Activated T-cell treated with anti-CD3 and anti-CD28 coated beads for 48 hours (primary cell): Measurements from ENCODE around the gene FUT8.
"Not testable (repeated sequence)": the region's sequence is repeated elsewhere in the genome, so short reads cannot be mapped to it uniquely, and the experiment has no call there.

ENCODE experiments used
- DNase-seq: peaks from one replicate; pipeline ENCODE4 v3.0.0-alpha.2; 2020; ENCODE audit warnings: low read depth

The FUT8 gene

DNA sequence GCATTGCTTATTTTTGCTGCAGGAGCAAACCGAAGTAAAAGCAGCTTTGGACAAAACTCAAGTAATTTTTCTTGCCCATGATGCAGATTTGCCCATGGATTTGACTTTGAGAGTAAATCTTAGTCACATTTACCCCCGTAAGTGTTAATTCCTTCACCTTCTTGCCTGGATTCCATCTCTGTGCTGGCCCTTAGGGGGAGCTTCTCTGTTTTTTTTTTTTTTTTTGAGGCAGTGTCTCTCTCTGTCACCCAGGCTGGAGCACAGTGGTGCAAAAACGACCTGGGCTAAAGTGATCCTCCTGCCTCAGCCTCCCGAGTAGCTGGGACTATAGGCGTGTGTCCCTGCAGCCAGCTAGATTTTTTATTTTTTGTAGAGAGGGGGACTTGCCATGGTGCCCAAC lies 210.2 kb downstream of the FUT8 start:
- DNase-seq: no peak

DNA sequence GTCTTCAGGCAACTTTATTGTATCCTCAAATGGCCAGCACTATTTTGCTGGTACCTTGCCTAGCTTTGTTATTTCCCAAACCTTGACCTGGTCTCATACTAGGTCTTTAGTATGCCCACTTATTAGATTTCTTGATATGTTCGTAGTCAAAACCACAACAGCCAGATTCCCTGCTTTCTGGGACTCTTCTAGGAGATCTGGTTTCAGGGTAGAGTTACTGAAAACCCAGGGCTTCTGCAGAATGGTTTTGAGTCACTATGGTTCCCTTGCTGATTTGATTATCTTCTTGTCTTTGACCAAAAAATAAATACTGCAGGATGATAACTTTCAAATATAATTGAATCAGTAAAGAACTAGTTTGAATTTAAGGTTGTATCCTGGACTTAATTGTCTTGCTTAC lies 211.2 kb downstream of the FUT8 start:
- no peak for DNase-seq

GRCh38 chr14:65627315-65627714 lies 214.8 kb downstream of the FUT8 start:
- DNase-seq: no peak

DNA sequence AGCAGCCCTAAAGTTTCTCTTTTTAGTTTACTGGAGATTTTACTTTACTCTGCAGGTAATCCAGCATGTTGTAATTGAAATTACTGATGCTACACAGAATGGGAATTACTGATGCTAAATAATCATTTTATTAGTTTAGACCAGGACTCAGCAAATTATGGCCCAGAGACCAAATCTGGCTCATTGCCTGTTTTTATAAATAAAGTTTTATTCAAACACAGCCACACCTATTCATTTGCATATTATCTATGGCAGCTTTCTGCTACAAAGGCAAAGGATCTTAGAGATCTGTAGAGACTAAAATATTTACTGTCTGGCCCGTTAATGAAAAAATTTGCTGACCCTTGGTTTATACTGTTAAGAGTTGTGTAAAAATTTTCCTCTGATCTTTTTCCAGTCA lies 216.1 kb downstream of the FUT8 start:
- DNase-seq: no peak

- DNase-seq: no peak
These were observed 218.5 kb downstream of the FUT8 start for GRCh38 chr14:65631040-65631439.

DNA sequence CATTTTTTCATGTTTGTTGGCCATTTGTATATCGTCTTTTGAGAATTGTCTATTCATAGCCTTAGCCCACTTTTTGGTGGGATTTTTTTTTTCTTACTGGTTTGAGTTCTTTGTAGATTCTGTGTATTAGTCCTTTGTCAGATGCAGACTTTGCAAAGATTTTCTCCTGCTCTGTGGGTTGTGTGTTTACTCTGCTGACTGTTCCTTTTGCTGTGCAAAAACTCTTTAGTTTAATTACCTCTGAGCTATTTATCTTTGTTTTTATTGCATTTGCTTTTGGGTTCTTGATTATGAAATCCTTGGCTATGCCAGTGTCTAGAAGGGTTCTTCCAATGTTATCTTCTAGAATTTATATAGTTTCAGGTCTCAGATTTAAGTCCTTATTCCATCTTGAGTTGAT lies 220.0 kb downstream of the FUT8 start:
- DNase-seq: no peak

DNA sequence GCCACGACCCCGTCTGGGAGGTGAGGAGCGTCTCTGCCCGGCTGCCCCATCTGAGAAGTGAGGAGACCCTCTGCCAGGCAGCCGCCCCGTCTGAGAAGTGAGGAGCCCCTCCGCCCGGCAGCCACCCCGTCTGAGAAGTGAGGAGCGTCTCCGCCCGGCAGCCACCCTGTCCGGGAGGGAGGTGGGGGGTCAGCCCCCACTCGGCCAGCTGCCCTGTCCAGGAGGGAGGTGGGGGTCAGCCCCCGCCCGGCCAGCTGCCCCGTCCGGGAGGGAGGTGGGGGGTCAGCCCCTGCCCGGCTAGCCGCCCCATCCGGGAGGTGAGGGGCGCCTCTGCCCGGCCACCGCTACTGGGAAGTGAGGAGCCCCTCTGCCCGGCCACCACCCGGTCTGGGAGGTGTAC lies 221.1 kb downstream of the FUT8 start:
- not testable (repeated sequence) for DNase-seq

GRCh38 chr14:65637780-65638179 lies 225.2 kb downstream of the FUT8 start:
- DNase-seq: peak; percentile 18

GRCh38 chr14:65639216-65639615 lies 226.7 kb downstream of the FUT8 start:
- DNase-seq: no peak

GRCh38 chr14:65650826-65651225 lies 238.3 kb downstream of the FUT8 start:
- no peak for DNase-seq

DNA sequence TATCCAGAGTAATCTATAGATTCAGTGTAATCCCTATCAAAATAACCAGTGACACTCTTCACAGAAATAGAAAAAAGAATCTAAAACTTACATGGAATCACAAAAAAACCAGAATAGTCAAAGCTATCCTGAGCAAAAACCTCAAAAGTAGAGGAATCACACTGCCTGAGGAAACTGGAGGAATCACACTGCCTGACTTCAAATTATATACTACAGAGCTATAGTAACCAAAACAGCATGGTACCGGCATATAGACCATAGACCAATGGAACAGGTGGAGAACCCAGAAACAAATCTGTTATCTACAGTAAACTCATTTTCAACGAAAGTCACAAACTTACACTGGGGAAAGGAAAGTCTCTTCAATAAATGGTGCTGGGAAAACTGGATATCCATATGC lies 244.0 kb downstream of the FUT8 start:
- no peak for DNase-seq

GRCh38 chr14:65658202-65658601 lies 245.7 kb downstream of the FUT8 start:
- DNase-seq: no peak

- DNase-seq: no peak
These were observed 249.3 kb downstream of the FUT8 start for GRCh38 chr14:65661865-65662264.

DNA sequence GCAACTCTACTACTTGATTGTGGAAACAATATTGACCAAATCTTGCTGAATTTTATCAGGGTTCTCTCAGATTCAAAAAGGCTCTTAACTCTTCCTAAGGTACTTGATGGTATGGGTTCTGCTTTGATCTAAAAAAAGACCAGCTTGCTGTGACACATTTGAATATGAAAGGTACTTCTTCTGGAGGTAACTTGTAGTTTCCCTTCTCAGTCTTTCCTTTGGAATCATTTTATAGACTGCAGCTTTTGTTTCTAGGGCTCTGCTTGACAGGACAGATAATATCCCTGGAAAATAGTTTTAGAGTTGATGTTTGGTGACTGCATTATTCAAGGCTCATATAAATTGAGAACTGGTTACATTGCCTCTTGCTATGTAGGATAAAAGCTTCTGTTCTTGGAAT lies 251.9 kb downstream of the FUT8 start:
- DNase-seq: no peak

DNA sequence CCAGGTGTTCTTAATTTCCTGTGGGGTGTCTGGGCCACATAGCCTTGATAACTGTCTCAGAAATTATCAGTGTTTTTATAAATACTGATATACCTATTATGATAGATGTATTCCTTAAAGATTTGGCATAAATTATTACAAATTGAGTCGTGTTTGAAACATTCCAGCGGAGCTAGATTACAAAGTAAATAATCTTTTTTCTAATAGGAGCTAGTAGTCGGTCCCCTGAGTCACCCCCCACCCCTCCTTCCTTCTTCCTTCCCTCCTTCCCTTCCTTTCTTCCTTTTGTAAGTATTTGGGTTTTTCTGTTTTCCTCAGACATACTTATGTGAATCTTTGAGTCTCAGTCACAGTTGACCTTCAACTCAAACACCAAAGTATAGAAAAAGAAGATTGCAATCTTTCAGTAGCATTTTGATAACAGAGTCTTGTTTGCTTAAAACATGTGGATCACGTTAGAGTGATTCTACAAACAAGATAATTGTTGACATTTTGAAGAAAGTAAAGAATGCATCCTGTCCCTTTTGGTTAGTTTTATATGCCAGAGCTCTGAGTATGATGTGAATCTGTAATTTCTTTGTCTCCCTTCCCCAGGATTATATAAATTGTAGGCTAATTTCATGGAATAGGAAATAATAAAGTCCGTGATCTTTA lies 264.0 kb downstream of the FUT8 start:
- no peak for DNase-seq

DNA sequence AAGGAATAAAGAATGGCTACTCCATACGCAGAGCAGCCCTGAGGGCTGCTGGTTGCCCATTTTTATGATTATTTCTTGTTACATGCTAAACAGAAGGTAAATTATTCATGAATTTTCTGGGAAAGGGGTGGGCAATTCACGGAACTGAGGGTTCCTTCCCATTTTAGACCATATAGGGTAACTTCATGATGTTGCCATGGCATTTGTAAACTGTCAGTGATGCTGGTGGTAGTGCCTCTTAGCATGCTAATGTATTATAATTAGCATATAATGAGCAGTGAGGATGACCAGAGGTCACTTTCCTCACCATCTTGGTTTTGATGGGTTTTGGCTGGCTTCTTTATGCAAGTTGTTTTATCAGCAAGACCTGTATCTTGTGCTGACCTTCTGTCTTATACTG lies 273.0 kb downstream of the FUT8 start:
- no peak for DNase-seq

DNA sequence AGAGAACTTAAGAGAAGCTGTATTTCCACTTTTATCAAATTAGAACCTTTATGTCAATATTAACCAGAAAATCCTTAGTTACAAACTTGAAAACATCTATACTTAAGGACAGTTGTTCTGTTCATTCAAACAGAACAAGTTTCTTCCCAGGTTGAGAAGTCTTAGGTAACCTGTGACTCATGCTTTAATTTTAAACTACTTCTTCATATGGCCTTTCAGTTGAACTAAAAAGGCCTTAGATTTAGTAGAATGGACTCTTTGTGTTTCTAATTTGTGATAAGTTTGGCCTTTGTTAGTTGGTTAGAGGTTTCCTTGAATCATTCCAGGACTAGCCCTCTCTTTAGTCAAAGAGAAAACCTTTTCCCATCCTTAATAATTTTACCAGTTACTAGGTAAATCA lies 274.2 kb downstream of the FUT8 start:
- DNase-seq: no peak

DNA sequence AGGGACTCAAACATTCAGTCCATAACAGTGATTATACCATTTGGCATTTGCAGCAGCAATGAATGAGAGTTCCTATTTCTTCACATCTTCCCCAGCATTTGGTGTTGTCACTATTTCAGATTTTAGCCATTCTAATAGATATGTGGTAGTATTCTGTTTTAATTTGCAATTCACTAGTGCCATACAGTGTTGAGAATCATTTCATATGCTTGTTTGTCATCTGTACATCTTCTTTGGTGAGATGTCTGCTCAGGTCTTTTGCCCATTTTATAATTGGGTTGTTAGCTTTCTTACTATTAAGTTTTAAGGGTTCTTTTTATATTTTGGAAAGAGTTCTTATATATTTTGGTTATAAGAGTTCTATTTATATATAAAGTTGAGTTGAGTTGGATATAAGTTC lies 276.5 kb downstream of the FUT8 start:
- DNase-seq: no peak

DNA sequence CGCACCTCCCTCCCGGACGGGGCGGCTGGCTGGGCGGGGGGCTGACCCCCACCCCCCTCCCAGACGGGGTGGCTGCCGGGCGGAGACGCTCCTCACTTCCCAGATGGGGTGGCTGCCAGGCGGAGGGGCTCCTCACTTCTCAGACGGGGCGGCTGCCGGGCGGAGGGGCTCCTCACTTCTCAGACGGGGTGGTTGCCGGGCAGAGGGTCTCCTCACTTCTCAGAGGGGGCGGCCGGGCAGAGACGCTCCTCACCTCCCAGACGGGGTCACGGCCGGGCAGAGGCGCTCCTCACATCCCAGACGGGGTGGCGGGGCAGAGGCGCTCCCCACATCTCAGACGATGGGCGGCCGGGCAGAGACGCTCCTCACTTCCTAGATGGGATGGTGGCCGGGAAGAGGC lies 280.0 kb downstream of the FUT8 start:
- not testable (repeated sequence) for DNase-seq

DNA sequence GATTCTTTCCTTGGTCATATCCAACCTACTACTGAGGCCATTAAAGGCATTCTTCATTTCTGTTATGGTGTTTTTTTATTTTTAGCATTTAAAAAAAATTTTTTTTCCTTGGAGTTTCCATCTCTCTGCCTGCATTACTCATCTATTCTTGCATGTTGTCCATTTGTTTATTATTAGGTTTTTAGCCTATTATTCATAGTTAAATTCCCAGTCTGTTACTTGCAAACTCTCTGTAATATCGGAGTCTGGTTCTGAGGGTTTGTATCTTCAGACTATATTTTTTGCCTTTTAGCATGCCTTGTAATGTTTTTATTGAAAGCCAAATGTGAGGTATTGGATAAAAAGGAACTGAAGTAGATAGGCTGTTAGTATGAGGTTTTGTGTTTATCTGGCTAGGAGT lies 284.3 kb downstream of the FUT8 start:
- DNase-seq: no peak

- no peak for DNase-seq
These were observed 291.0 kb downstream of the FUT8 start for GRCh38 chr14:65703521-65703920.

GRCh38 chr14:65703996-65704395 lies 291.5 kb downstream of the FUT8 start:
- no peak for DNase-seq

- DNase-seq: no peak
These were observed 291.9 kb downstream of the FUT8 start for GRCh38 chr14:65704437-65704836.

- no peak for DNase-seq
These were observed 292.3 kb downstream of the FUT8 start for GRCh38 chr14:65704850-65705249.

DNA sequence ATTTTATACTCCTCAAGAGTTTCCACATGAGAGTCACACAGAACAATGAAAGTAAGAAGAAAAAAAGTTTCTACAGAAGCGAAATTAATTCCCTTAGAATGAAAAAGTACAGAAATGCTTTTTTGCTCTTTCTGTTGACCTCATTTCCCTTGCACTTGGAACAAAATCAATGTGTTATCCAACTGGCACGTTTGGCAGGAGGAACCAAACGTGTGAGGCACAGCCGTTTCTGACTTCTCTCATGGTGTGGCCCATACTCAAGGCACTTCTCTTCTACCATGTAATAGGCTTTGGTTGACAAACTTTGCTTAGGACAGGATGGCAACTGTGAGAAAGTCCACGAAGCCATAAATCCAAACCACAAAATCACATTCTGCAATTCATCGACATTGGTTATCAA lies 297.0 kb downstream of the FUT8 start:
- DNase-seq: no peak
